Glomerular endothelial cell (primary cell): ENCODE measurements around the gene CCNDBP1. TPM values are rescaled to one million over a fixed set of nuclear protein-coding genes. Genes with fewer than 3 reads are reported as not detected.

ENCODE experiments used
- DNase-seq: peaks from one replicate; pipeline ENCODE4 v3.0.0-alpha.2; 2011; ENCODE audit warnings: low read depth, low spot score; ENCODE audit errors: extremely low read depth
- total RNA-seq: library from RNA; depleted of rRNA; stranded (reverse); fragments of >200 nt; gene quantifications from 2 replicates; pipeline ENCODE4 v1.2.3, GENCODE V29; 2015

Gene CCNDBP1
- total RNA-seq, 1 donor from 2014 or later, result 48.3 TPM

- DNase-seq, result no peak
Observed at GRCh38 chr15:43242616-43243015, 57.4 kb downstream of the CCNDBP1 start.

GRCh38 chr15:43243020-43243645, 57.9 kb downstream of the CCNDBP1 start:
- DNase-seq, result no peak

DNA sequence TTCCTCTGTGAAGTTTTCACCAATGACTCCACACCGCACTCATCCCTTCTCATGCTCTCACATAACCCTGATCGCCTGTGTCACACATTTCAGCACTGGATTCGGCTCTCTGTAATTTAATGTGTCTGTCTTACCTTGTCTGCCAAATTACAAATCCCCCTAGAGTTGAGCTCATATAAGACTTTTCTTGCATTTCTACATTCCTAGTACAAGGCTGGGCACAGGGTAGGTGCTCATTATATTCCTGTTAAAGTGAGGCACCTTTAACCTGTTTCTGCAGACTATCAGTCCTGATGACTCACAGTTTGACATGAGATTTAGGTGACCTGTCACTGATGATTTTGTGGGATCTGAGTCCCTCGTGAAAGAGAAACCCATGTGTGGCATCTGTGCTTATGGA, 58.9 kb downstream of the CCNDBP1 start:
- no peak for DNase-seq

DNA sequence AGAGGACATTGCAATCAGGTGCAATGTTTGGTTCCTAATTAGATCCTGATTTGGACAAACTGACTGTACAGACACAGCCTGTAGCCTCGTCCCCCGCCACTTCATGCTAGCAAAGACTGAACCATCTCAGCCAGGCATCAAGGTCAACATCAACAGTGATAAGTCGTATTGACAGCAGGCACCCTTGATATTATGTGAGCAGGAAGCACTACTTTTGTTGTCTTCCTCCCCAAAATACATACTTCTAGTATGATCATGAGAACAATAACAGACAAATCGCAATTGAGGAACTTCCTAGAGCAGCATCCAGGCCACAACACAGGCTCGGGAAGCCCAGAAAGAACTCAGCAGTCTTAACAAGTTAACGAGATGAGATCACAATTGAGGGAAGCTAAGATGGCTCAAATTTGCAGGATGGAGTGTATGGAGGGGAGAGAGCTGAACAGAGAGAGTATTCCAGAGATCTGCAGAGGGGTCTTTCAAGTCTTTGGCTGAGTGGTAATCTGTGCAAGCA, 61.1 kb downstream of the CCNDBP1 start:
- no peak for DNase-seq

Other genes with a start within 250 kb of the CCNDBP1 start
- 18.0 and 23.3 TPM in 2 replicates for gene UBR1, start 79.4 kb upstream of the CCNDBP1 start, total RNA-seq
- 18.0 and 31.0 TPM in 2 replicates for gene TMEM62, start 51.8 kb upstream of the CCNDBP1 start, total RNA-seq
- not detected in 2 replicates for gene EPB42, start 35.6 kb downstream of the CCNDBP1 start, total RNA-seq
- gene TGM5, start 81.5 kb downstream of the CCNDBP1 start, total RNA-seq, result not detected in 2 replicates
- not detected in 2 replicates for gene TGM7, start 116.9 kb downstream of the CCNDBP1 start, total RNA-seq
- 2.6 and 6.7 TPM in 2 replicates for gene LCMT2, start 145.2 kb downstream of the CCNDBP1 start, total RNA-seq
- gene ZSCAN29, start 185.6 kb downstream of the CCNDBP1 start, total RNA-seq, result 5.7 and 14.5 TPM in 2 replicates
- gene TUBGCP4, start 185.7 kb downstream of the CCNDBP1 start, total RNA-seq, result 9.0 and 11.3 TPM in 2 replicates